Stimulated activated CD8-positive, alpha-beta memory T cell treated with anti-CD3 and anti-CD28 coated beads, Interleukin-2, amount 100 ng/mL, for 48 hours (primary cell): ENCODE measurements around the gene MBOAT7.

Source experiments
- DNase-seq, 2 donors: peaks; one replicate each; pipeline ENCODE4 v3.0.0-alpha.2; 2020; ENCODE audit warnings: low read depth in 2 of 2

The MBOAT7 gene

DNA sequence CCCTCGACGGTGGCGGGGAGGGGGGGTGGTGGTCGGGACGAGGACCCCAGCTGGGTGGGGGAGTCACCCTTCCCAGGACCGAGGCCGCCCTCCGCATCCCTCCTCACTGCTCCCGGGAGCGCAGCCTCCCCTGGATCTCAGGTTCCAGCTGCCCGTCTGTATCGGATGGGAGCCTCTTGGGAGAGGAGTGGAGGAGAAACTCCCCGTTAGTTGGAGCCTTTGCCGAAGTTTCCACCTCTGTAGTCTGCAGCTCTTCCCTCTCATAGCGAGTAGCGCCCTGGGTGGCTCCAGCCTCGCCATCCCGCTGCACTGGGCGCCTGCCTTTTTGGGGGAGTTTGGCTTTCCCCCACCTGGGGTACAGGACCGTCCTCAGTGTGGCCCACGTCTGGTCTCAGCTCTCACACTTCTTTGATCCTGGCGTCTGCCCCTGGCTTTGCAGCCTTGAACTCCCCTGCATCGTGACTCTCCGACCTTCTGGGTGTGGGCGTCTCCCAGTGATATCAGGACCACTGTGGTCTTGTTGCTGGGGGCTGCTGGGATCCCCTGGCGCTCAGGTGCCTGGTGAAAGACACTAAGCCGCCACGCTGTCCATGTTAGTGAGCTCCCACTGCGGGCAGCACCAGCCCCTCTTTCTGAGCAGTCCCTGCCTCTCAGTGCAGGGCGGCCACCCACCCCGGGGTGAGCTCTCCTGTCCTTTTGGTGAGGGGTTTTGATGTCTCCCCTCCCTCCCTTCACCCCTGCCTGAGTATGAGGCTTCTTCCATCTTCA lies 50.7 kb downstream of the MBOAT7 start:
- DNase-seq: peak in 1 of 2 donors; percentile 34

DNA sequence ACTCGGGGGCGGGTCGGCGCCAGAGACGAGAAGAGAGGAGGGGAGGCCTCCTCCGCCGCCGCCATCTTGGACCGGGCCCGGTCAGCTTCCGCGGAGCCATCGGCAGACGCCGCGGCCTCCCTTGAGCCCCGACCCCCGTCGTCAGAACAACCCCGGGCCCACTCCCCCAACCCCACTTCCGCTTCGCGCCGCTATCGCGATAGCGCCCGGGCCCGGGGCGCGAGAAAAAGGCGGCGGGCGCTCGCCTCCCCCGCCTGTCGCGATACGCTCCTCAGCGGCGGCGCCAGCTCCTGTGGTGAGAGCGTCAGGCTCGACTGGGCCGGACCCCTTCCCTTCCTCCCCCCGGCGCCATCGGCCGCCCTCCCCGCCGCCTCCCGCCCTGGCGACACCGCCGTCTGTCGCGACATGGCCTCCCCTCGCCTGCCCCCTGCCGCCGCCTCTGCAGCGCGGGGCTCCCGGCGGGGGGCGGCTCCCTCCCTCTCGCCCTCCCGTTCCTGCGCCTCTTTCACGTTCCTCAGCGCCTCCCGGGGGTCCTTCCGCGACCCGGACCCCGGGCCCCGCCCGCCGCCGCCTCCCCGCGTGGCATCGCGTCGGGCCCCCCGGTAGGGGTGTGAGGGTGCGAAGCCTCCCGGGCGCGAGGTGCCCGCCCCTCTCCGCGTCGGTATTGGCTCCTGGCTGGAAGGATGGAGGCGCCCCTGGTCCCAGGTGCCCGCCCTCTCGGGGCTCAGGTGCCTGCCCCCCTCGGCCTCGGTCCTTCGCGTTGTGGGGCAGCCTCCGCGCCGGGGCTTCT lies 51.5 kb downstream of the MBOAT7 start, which contains the start of gene CNOT3:
Gene CNOT3, plus strand, starts transcription at position 64 of the 790 bp plus-strand sequence. CDS start 5,217 bp downstream, outside the sequence.
- no peak for DNase-seq

DNA sequence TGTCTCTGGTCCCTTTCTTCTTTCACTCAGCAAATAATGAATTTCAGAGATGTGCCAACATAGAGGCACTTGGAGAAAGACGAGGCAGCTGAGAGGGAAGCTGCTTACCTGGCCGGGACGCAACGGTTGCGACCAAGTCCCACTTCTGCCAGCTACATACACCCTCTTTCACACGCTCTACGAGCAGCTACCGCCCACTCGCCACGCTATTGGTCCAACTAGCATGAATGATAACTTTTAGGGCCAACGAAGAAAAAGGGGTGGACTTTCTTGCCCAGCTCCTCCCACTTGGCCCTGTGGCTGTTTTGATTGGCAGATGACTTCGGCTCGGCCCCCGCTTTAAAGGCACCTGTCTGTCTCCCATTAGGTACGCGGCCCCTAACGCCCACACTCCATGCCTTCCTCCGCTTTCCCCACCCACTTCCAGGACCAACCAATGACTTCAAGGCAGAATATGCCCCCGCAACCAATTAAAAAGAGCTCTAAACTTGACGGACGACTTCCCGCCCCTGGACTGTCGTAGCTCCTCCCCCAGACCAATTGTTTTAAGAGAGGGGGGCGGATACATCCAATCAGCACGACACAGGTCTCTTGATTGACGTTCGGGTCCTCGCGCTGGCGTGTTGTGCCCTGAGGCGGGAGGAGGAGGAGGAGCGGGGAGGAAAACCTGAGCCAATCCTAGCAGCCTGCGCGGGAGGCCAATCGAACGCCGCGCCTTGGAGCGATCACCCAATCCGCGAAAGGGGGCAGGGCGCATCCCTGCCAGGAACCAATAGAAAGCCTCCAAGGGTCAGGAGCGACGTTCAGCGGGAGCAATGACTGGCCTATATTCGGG lies 52.3 kb downstream of the MBOAT7 start:
- DNase-seq: peak; percentile 96 to 97

DNA sequence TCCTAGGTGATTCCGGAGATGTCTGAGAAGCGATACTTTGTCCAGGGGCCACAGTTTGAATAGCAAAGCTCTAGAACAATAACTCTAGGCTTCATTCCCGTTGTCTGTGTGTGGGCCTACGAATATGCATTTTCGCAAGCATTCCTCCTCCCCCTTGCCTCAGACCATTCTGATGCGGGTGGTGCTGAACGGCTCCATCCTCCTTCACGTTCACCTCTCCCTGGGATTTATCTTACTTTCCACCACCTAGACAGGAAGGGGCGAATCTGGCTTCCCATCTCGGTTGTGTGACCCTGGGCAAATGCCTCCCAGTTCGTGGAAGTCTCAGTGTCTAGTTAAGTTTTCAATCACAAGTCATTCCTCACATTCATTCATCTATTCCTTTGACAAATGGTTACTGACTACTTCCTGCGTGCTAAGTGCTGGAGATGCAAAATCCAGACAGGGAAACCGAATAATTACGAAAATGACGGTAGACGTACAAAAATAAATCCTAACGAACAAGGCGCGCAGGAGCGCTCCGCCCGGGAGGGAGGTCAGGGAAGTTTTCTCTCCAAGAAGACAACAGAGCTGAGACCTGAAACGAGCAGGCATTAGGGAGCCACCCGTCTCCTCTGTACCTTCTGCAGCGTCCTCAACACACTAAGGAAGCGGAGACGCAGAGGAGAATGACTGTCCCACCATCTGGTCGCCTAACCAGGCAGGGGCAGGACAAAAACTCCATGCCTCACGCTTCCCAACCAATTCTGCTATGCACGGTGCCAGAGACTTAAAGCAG lies 53.1 kb downstream of the MBOAT7 start:
- DNase-seq: no peak

- DNase-seq: no peak
These were observed 55.3 kb downstream of the MBOAT7 start for GRCh38 chr19:54133957-54134590.

DNA sequence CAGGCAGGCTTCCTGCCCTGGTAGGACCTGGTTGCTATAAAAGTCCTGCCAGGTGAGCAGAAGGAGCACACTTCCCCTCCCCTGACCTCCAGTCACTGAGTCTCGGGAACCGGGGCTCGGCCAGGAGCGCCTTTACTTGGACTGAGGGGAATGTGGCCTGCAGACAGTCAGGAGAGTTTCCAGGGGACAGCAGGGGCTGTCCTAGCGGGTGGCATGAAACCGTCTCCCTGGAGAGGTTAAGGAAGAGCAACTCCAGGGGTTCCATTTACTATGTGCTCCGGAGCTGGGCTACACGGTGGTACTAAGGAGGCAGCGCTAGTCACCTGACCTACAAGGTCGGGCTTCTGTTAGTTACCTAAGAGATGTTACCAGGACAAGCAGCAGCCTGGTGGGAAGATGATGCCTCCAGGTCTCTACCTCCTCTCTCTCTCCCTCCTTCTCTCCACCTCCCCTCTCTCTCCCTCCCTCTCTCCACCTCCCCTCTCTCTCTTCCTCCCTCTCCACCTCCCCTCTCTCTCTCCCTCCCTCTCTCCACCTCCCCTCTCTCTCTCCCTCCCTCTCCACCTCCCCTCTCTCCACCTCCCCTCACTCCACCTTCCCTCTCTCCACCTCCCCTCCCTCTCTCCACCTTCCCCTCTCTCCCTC lies 55.9 kb downstream of the MBOAT7 start:
- DNase-seq: no peak

GRCh38 chr19:54129617-54129996 lies 59.8 kb downstream of the MBOAT7 start:
- no peak for DNase-seq

DNA sequence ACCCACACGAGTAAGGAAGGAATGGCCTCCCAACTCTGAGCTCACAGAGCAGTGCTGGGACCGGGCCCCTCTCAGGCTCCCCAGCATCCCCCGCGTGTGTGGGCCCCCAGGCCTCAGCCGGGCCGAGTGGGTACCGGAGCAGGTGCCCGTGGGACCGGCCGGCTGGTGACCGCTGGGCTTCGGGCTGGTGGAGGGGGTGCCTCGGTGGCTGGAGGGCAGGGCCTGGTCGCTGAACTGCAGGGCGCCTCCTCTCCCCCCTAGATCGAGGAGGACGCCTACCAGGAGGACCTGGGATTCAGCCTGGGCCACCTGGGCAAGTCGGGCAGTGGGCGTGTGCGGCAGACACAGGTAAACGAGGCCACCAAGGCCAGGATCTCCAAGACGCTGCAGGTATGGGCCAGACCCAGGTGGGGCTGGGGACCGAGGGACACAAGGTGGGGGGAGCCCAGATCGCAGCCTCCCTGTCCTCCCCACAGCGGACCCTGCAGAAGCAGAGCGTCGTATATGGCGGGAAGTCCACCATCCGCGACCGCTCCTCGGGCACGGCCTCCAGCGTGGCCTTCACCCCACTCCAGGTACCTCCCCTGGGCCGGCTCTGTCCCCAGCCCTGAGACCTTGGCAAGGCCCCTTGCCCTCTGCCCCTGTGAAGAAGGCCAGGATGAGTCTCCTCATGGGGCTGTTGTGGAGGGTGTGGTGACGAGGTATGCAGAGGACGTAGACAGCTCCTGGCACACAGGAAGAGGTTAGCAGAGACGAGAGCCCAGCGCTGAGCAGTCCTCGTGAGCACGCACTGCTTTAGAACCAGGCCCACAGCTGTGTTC lies 60.4 kb downstream of the MBOAT7 start:
- DNase-seq: no peak

DNA sequence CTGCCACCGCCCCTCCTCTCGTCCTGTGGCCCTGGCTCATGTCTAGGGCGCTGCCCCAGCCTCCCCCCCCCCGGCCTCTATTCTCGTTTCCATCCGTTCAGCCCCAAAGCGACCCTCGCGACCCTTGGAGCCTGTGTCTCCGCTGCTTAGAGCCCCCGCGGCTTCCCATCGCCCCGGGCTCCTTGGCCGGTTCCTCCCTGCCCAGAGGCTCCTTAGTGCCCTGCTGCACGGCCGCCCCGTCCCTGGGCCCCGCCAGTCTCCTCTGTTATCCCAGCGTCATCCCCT lies 61.0 kb downstream of the MBOAT7 start:
- DNase-seq: no peak

DNA sequence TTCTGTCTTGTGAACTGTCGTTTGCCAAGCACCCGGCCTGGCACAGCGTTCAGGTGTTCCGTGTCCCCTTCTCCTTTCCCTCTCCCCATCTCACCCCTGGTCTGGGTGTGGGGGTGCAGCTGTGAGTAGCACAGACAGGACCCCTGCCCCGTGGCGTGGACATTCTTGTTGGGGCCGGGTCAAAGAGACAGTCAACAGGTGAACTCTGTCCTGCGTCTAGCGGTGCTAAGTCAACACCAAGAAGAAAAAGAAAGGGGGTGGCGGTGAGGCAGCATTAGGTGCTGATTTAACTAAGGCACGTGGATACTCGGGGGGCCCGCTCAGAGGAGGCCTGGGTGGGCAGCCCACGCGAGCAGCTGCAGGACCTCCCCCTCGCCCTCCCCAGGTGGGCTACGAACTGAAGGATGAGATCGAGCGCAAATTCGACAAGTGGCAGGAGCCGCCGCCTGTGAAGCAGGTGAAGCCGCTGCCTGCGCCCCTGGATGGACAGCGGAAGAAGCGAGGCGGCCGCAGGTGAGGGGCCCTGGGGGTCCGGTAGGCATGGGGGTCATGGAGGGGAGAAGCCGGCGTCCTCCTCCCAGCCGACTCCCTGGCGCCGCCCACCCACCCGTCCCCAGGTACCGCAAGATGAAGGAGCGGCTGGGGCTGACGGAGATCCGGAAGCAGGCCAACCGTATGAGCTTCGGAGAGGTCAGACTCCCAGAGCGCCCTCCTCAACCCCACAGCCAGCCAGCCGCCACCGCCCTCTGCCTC lies 61.5 kb downstream of the MBOAT7 start:
- DNase-seq: no peak

DNA sequence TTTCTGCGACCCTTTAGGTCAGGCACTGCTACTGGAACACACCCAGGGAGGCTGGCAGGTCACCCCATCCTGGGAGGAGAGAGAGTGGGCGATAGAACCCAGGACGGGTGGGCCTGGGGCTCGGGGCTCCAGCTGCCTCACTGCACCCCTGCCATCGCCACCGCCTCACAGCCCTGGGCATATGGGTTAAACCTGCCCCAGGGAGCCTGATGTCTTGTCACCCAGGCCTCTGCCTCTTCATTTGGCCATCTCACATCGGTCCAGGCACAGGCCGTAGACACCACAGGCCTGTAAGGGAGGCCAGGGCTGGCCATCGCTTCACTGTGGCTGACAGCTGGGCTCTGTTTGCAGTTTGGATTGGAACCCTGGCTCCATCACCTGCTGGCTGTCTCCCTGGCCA lies 63.7 kb downstream of the MBOAT7 start:
- no peak for DNase-seq

GRCh38 chr19:54124393-54124792 lies 65.0 kb downstream of the MBOAT7 start:
- no peak for DNase-seq

GRCh38 chr19:54123682-54124081 lies 65.7 kb downstream of the MBOAT7 start:
- DNase-seq: no peak
